Activated CD4-positive, alpha-beta T cell treated with anti-CD3 and anti-CD28 coated beads, Interleukin-2, amount 50 U/mL, for 16 hours (primary cell): ENCODE results near the gene CDC14B.

Experiments
- DNase-seq: peaks from one replicate; pipeline ENCODE4 v3.0.0-alpha.2; 2020

The CDC14B gene

GRCh38 chr9:96480736-96481135 lies 138.9 kb downstream of the CDC14B start:
- DNase-seq = peak; percentile 26

GRCh38 chr9:96478829-96479371 lies 140.7 kb downstream of the CDC14B start:
- peak; percentile 79 for DNase-seq

- peak; percentile 83 for DNase-seq
These were observed 143.1 kb downstream of the CDC14B start for GRCh38 chr9:96476591-96476990.

GRCh38 chr9:96476013-96476412 lies 143.6 kb downstream of the CDC14B start:
- no peak for DNase-seq

GRCh38 chr9:96467784-96468183 lies 151.9 kb downstream of the CDC14B start:
- DNase-seq = no peak

GRCh38 chr9:96464426-96464825 lies 155.2 kb downstream of the CDC14B start:
- no peak for DNase-seq

GRCh38 chr9:96462541-96462940 lies 157.1 kb downstream of the CDC14B start:
- no peak for DNase-seq

GRCh38 chr9:96461336-96461735 lies 158.3 kb downstream of the CDC14B start:
- no peak for DNase-seq

- no peak for DNase-seq
These were observed 158.8 kb downstream of the CDC14B start for GRCh38 chr9:96460882-96461281.

GRCh38 chr9:96460470-96460869 lies 159.2 kb downstream of the CDC14B start:
- DNase-seq = no peak

- DNase-seq = no peak
These were observed 160.2 kb downstream of the CDC14B start for GRCh38 chr9:96459268-96460007.

GRCh38 chr9:96458226-96458625 lies 161.4 kb downstream of the CDC14B start:
- no peak for DNase-seq

GRCh38 chr9:96457266-96457665 lies 162.4 kb downstream of the CDC14B start:
- no peak for DNase-seq

GRCh38 chr9:96453625-96454024 lies 166.0 kb downstream of the CDC14B start:
- DNase-seq = no peak

GRCh38 chr9:96450613-96451528 lies 168.8 kb downstream of the CDC14B start:
- no peak for DNase-seq
